NCI-H526 (cell line): ENCODE measurements around the gene GATAD2A.
"Not testable (repeated sequence)": the region's sequence is repeated elsewhere in the genome, so short reads cannot be mapped to it uniquely, and the experiment has no call there.

Experiments
- DNase-seq, 2 experiments: peaks; one replicate each; lab custom pipeline; 2025; lab: John Stamatoyannopoulos, UW

The GATAD2A gene, protein sequence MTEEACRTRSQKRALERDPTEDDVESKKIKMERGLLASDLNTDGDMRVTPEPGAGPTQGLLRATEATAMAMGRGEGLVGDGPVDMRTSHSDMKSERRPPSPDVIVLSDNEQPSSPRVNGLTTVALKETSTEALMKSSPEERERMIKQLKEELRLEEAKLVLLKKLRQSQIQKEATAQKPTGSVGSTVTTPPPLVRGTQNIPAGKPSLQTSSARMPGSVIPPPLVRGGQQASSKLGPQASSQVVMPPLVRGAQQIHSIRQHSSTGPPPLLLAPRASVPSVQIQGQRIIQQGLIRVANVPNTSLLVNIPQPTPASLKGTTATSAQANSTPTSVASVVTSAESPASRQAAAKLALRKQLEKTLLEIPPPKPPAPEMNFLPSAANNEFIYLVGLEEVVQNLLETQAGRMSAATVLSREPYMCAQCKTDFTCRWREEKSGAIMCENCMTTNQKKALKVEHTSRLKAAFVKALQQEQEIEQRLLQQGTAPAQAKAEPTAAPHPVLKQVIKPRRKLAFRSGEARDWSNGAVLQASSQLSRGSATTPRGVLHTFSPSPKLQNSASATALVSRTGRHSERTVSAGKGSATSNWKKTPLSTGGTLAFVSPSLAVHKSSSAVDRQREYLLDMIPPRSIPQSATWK

DNA sequence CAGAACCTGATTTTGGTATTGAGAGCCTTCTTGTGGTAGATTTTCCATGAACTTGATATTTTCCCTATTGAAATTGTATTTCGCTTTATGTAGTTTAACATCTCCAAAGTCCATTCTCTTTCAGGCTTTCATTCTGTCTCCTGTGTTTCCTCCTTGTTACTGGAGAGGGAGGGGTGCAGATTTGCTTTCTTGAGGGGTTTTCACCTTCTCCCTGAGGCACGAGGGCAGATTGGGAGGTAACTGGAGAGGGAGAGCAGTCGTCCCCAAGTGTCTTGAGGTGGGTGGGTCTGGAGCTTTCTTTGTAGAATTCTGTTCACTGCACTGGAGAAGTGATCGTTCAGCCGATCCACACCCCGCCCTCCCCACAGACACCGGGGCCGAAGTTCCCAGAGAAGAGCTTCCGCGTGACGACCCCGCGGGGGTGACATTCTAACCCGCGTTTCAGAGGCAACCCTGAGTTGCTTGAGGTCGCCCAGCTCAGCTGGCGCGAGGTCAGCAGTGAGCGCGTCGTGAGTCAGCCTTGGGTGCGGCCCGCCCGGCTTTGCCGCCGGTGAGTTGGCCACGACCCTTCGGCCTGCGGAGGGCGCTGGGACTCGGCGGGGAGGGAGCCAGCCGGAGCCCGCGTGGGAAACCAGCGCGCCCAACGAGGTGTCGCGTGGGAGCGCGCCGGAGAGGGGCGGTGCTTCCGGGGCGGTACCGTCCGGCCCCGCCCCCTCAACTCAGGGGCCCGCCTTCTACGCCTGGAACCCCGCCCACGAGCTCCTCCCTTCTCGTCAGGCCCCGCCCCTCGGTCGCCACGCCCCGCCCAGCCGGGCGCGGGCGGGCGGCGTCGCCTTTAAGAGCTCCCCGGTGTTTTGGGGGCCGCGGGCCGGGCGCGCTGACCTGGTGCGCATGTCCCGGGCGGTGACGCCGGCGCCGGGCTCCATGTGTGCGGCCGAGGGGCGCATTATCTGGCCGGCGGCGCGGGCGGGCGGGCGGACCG lies at the start of gene GATAD2A:
GATAD2A (plus strand) TSS at position 797 of the 982 bp plus-strand sequence. CDS start 59,671 bp downstream, outside the sequence.
- peak; percentile 39 to 85 for DNase-seq

DNA sequence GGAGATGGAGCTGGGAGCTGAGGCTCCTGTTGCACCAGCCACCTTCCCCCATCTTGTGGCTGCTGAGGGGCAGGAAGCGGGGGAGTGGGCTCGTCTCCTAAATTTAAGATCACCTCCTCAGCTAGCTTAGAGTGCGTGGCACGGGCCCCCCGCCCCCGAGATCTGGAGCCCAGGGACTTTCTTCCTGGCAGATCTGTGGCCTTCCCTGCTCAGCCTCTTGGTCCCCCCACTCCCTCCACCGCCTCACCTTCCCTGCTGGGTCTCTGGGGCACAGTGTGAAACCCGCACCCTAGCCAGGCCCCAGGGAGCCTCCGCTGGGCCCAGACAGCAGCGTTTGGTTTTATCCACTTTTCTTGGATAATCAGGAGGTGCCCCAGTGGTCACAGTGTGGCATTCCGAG lies 49.0 kb upstream of the GATAD2A start:
- no peak for DNase-seq

DNA sequence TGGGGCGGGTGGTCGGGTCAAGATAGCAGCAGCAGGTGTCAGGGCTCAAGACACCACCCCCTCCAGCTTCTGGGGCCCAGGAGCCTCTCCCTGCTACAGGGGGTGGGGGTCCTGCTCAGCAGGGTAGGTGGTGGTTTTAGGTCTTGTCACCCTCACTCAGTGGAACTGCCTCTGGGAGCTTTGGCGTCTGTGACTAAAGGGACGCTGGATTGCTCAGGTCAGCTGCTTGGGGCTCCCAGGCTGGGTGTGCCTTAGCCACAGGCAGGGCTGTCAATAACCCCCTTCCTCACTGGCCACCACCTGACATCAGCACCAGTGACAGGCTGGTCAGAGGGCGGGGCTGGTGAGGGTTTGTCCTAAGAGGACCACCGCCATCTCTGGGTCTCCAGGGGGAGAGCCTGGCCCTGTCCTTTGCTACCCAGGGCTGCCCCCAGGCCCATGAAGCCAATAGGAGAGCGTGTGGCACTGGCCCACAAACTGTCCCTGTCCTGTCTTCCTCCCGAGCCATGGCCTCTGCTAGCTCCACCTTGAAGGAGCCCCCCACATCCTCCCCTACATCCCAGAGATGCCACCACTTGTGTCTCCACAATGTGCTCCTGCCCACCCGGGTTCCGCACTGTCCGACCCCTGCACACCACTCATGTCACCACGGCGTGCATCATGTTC lies 48.4 kb upstream of the GATAD2A start:
- DNase-seq = no peak

DNA sequence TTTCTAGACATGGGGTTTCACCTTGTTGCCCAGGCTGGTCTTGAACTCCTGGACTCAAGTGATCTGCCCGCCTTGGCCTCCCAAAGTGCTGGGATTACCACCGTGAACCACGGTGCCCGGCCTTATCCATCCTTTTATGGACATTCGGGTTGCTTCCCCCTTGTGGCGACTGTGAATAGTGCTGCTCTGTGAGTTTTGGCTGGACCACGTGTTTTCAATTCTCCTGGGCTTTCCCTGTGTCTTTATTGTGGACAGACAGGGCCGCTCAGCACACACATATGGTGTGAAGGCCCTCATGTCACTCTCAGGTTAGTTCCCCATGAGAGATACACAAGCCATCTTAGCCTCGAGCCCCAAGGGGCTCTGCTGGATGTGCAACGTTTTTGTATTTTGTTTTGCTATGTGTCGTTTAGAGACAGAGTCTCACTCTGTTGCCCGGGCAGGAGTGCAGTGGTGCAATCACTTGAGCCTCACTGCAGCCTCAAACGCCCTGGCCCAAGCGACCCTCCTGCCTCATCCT lies 44.3 kb upstream of the GATAD2A start:
- peak; percentile 57 to 84 for DNase-seq

DNA sequence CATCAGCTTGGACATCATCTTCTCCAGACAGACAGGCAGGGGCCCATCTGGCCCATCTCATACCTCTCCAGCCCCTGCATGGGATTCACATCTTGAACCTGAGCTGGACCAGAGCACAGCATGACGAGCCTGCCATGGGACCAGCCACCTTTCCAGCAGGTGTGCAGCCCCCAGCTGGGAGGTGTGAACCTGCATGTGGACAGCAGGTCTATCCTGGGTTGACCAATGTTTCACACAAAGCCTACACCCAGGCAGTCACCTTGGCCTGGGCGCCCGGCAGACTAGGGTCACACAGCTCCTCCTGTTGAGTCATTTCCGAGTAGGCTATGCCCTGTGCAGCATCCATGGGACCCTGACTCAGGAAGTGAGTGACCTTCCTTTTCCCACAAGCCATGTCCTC lies 43.4 kb upstream of the GATAD2A start:
- no peak for DNase-seq

DNA sequence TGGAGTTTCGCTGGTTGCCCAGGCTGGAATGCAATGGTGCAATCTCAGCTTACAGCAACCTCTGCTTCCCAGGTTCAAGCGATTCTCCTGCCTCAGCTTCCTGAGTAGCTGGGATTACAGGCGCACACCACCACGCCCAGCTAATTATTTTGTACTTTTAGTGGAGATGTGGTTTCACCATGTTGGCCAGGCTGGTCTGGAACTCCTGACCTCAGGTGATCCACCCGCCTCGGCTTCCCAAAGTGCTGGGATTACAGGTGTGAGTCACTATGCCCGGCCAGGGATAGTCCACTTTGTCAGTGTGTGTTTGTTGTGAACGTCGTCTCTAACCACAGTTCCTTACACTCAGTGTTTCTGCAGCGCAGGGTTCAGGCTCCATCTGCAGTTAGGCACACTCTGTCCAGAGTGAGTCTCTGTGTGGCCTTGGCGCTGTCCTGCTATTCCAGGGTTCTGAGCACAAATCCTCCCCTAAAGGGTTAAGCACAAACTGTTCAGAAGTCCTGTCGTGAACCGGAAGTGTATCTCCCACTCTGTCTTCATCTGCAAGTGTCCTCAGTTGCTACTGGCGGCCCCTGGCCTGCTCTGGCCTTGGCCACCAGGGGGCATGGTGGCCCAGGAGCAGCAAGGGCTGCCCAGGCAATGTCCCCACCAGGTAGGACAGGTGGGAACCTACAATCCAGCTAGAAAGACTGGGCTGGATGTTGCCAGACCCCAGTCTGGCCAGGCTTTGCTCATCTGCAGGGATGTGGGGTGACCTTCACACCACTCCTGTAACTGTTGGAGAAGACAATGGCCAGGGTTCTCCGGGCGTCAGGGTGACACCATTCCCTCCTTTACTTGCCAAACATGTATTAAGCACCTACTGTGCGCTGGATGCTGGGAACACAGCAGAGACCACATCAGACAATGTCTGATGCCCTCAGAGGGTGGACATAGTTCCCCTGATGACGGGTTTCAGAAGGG lies 38.8 kb upstream of the GATAD2A start:
- peak; percentile 63 to 87 for DNase-seq

DNA sequence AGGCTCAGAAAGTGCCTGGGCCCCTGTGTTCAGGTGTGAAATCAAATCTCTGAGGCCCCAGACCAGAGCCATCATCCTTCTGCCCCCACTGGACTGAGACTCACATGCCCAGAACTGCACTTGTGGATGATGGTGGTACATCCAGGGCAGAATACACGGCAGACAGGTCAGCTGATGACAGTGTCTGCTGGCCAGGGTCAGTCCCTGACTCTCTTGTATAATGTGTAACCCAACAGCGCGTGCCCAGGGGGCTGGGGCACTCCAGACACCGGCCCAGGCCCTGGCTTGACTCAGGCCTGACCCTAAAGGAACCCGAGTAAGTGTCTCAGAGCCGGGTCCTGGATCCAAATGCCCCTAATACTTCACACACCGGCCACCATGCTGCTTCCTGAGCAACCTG lies 37.4 kb upstream of the GATAD2A start:
- DNase-seq = no peak

DNA sequence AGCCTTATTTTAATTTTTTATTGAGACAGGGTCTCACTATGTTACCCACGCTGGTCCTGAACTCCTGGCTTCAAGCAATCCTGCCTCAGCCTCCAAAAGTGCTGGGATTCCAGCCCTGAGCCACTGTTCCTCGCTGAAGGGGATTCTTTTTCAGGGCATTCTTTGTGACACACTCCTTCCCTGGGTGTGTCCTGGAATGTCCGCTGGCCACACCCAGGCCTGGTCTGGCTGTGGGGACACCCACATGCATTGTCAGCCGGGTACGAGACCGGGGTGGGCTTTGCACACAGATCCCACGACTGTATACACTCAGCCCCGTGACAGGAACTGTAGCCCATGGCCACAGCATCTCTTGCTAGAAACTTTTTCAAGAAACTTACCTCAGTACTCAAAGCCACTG lies 34.4 kb upstream of the GATAD2A start:
- no peak for DNase-seq

DNA sequence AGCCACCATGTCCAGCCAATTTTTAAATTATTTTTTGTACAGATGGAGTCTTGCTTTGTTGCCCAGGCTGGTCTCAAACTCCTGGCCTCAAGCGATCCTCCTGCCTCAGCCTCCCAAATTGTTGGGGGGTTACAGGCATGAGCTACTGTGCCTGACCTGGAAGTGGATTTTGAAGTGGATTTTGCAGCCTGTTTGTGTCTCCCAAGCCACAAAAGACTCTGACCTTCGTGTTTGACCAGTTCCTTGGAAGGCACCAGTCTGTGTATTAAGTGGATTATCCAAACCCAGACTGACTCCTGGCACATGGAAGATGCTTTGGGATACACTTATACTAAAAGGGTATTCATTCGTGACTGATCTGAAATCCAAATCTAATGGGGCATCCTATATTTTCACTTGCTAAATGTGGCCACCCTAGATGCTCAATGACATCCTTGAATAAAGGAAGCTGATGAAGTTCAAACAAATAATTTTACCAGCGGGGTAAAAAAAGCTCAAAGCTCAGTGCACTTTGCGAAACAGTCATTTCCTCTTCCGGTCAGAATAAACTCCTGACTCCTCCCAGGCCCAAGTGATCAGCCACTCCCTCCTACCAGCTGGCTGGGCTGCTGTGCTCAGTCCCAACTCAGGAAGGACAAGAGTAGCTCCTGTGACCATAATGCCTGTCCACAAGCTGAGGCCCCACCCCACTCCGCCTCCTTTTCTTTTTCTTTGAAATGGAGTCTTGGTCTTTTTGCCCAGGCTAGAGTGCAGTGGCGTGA lies 32.6 kb upstream of the GATAD2A start:
- no peak for DNase-seq

DNA sequence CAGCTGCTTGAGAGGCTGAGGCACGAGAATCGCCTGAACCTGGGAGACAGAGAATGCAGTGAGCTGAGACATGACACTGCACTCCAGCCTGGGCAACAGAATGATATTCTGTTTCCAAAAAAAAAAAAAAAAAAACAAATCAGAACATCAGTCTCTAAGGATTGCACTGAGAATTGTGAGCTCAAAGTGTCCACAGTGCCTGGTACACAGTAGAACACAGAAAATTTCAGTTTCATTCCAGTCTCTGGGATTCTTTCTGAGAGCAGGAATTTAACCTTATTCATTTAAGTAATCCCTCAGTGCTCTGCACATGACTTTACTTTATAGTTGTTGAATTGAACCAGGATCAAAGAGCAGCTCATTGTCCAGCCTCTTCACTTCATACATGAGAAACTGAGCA lies 25.9 kb upstream of the GATAD2A start:
- no peak for DNase-seq

DNA sequence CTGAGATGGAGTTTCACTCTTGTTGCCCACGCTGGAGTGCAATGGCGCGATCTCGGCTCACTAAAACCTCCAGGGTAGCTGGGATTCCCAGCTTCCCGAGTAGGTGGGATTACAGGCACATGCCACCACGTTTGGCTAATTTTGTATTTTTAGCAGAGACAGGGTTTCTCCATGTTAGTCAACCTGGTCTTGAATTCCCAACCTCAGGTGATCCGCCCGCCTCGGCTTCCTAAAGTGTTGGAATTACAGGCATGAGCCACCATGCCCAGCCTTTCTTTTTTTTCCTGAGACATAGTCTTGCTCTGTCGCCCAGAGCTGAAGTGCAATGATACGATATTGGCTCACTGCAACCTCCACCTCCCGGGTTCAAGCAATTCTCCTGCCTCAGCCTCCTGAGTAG lies 25.2 kb upstream of the GATAD2A start:
- DNase-seq = not testable (repeated sequence)

DNA sequence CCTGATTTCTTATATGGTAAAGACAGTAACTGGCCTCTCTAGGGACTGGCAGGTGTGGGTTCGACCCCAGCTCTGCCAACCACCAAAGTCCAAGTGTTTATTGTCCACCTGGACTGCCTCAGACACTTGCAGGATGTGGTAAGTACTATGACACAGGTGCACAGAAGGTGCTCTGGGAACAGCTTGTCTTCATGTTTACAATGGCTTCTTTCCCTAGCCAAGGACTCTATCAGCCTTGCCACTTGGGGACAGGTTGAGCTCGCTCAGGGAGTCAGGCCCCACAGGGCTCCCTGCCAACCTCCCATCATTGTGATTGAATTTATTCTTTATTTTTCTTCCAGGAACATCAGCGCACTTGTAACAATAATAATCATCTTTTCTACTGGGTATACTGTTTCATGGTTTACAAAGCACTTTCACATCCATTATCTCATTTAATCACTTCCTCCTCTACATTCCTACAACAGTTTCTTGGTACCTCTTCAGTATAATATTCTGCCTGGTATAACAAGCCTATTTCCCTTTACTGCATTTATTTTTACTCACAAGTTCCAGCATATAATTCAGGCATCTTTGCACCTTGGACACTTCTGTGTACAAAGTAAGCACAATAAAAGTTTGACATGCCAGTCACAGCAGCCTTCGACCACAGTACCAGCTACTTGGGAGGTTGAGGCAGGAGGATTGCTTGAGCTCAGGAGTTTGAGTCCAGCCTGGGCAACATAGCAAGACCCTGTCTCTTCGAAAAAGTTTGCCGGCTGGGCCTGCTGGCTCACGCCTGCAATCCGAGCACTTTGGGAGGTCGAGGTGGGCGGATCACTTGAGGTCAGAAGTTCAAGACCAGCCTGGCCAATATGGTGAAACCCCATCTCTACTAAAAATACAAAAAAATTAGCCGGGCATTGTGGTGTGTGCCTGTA lies 24.2 kb upstream of the GATAD2A start:
- DNase-seq = no peak

DNA sequence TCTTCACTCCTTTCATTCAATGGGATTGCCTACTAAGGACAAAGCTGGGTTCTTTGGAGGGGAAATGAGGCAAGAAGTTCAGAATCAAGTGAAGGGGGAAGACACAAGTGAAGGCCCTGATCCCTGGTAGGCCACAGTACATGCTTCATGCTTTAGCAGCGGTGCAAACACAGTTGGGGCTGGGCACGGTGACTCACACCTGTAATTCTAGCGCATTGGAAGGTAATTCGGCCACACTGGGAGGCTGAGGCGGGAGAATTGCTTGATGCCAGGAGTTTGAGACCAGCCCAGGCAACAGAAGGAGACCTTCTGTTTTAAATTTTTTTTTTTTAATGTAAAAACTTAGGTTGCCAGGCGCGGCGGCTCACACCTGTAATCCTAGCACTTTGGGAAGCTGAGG lies 23.4 kb upstream of the GATAD2A start:
- DNase-seq = no peak

DNA sequence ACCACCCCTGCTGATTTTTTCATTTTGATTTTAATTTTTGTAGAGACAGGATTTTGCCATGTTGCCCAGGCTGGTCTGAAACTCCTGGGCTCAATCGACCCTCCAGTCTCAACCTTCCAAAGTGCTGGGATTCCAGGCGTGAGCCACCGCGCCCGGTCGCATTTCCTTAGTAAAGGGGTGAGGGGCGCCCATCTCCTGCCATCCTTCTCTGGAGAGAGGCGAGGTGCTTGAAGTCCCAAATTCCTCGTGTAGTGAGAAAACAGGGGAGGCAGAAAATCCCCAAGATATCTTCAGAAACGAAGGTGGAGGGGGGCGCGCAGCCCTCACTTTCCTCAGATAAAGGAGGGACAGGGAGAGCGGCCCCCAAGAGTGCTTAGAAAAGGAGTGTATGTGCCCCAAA lies 21.0 kb upstream of the GATAD2A start:
- no peak for DNase-seq

DNA sequence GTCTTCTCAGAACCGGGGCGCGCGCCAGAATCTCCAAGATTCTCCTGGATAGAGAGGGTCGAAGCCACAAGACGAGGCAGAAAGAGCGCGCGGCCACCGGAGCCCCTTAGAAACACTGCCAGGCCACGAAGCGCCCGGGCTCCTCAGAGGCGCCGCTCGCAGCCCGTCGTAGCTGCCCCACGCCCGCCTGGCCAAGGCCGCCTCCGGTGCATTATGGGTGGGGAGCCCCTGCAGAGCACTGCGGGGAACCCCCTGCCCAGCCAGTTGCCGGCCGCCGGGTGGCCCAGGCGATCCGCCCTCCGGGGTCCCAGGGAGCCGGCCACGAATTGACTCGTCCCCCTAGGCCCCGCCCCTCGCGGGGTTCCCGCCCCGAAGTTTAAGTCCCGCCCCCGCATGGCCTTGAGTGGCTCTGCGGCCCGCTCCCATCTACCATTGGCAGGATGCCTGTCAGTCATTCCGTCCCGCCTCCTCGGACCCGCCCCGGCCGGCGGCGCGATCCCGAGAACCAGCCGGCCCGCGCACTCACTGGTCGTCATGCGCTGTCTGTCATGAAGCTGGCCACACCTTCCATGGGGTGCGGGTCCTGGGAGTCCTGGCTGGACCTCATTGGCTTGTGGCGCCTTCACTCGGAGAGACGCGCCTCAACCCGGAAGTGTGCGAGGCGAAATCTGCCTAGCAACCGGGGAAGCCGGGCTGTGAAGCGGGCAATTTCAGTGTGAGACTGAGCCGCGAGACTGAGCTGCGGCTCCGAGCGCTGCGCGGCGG lies 20.2 kb upstream of the GATAD2A start:
- peak; percentile 97 to 100 for DNase-seq

DNA sequence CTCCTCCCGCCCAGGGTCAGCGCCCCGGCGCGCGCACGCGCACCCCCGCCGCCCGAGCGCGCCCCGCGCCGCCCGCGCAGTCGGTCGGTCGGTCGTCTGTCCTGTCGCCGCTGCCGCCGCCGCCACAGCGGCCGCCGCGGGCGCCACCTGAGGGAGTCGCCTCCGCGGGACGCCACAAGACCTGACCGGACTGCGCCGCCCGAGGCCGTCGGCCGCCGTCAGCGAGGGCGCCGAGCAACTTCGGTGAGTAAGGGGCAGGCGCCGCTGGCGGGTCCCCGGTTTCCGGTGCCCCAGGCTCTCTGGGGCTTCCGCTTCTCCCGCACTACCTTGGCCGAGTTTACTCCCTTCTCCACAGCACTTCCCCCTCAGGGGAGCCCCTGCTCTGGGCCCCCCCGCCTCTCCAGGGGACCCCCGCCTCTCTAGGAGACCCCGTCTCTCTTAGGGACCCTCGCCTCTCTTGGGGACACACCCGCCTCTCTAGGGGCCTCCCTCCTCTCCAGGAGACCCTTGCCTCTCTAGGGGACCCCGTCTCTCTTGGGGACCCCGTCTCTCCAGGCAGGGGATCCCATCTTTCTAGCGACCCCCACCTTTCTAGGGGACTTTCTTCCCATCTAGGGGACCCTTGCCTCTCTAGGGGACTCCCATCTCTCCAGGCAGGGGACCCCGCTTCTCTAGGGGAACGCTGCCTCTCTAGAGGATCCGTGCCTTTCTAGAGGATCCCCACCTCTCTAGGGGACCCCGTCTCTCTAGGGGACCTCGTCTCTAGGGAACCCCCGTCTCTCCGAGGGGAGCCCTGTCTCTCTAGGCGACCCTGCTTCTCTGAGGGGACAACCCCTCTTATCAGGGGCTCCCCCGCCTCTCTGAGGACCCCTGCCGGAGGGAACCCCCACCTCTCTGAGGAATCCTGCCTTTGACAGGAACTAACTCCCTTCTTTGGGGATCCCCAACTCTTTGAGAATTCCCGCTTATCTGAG lies 19.3 kb upstream of the GATAD2A start:
- peak in 1 of 2 experiments; percentile 66 for DNase-seq

DNA sequence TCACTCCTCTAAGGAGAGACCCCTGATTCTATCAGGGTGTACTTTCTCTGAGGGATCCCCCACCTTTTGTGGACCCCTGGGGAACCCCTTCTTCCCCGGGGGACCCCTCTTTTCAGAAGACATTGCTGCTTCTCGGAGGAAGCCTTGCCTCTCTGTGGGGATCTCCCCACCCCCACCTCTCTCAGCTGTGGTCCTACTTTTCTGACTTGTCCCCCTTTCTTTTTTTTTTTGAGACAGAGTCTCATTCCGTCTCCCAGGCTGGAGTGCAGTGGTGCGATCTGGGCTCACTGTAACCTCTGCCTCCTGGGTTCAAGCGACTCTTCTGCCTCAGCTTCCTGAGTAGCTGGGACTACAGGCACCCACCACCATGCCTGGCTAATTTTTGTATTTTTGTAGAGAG lies 18.4 kb upstream of the GATAD2A start:
- DNase-seq = no peak
